HEK293 (cell line): ENCODE measurements around the gene APOLD1.
A peak's percentile ranks its signal among the peaks of the same experiment; 100 is the strongest.
"Not testable (repeated sequence)": the region's sequence is repeated elsewhere in the genome, so short reads cannot be mapped to it uniquely, and the experiment has no call there.

ENCODE experiments used
- CTCF ChIA-PET: fragments of 350-600 bp; formaldehyde crosslinking; extraction: SDS; loops from one replicate; lab custom pipeline; 2021; ENCODE audit warnings: antibody characterized with exemption; lab: Yijun Ruan, JAX
- POLR2A ChIA-PET: fragments of 300-600 bp; formaldehyde crosslinking; extraction: SDS; loops from one replicate; lab custom pipeline; 2020; ENCODE audit warnings: antibody characterized with exemption, inconsistent platforms; lab: Yijun Ruan, JAX
- H3K27ac ChIP-seq: fragments of 200-500 bp; sonication (Bioruptor generic); 2 replicates; pipeline ENCODE4 v1.5.1; 2014; ENCODE audit warnings: low read depth, low read length, control low read depth, inconsistent platforms; ENCODE audit errors: extremely low read depth
- H3K36me3 ChIP-seq, 2 experiments: fragments of 200-500 bp in 1 of 2; sonication (Bioruptor generic) in 1 of 2; 1 replicate in 1 of 2; 2 replicates in 1 of 2; pipeline ENCODE4 v1.5.1; 2014 to 2017; ENCODE audit warnings: inconsistent platforms in 2 of 2, low read length in 2 of 2; ENCODE audit not compliant: control insufficient read depth in 2 of 2, insufficient read depth in 1 of 2
- H3K4me1 ChIP-seq: fragments of 200-500 bp; sonication (Bioruptor generic); 2 replicates; pipeline ENCODE4 v1.5.1; 2014; ENCODE audit warnings: mild to moderate bottlenecking, low read length, inconsistent platforms; ENCODE audit not compliant: control insufficient read depth, insufficient read depth
- H3K4me3 ChIP-seq: 2 replicates; pipeline ENCODE4 v1.5.1; 2011; ENCODE audit warnings: low read depth, mild to moderate bottlenecking, control low read depth, low read length, moderate library complexity
- H3K9me3 ChIP-seq: fragments of 200-500 bp; sonication (Bioruptor generic); 2 replicates; pipeline ENCODE4 v1.5.1; 2014; ENCODE audit warnings: low read depth, low read length, inconsistent platforms; ENCODE audit not compliant: control insufficient read depth, insufficient read depth
- EGR2 ChIP-seq: fragments of 450-650 bp; formaldehyde crosslinking; IDR thresholded peaks from 2 replicates; pipeline ENCODE4 v1.5.1; 2016; ENCODE audit warnings: low read depth, missing biosample characterization, missing genetic modification characterization
- RBAK ChIP-seq: fragments of 450-650 bp; formaldehyde crosslinking; IDR thresholded peaks from 2 replicates; pipeline ENCODE4 v1.5.1; 2016; ENCODE audit warnings: missing biosample characterization, missing genetic modification characterization
- SCRT1 ChIP-seq: fragments of 450-650 bp; formaldehyde crosslinking; IDR thresholded peaks from 2 replicates; pipeline ENCODE4 v1.5.1; 2016; ENCODE audit warnings: missing biosample characterization, missing genetic modification characterization, borderline replicate concordance
- SETDB1 ChIP-seq: IDR thresholded peaks from one replicate; pipeline ENCODE4 v1.6.1; 2017; ENCODE audit warnings: mild to moderate bottlenecking, low read length, moderate library complexity, mixed read lengths; ENCODE audit not compliant: insufficient read length
- SP3 ChIP-seq: fragments of 450-650 bp; formaldehyde crosslinking; IDR thresholded peaks from 2 replicates; pipeline ENCODE4 v1.5.1; 2016; ENCODE audit warnings: missing biosample characterization, missing genetic modification characterization
- YY2 ChIP-seq: fragments of 450-650 bp; formaldehyde crosslinking; IDR thresholded peaks from 2 replicates; pipeline ENCODE4 v1.5.1; 2016; ENCODE audit warnings: missing biosample characterization, missing genetic modification characterization
- ZBTB17 ChIP-seq: fragments of 450-650 bp; formaldehyde crosslinking; IDR thresholded peaks from 2 replicates; pipeline ENCODE4 v1.5.1; 2016; ENCODE audit warnings: missing biosample characterization, missing genetic modification characterization
- ZNF292 ChIP-seq: fragments of 450-650 bp; formaldehyde crosslinking; IDR thresholded peaks from 2 replicates; pipeline ENCODE4 v1.5.1; 2016; ENCODE audit warnings: low read depth, missing biosample characterization, missing genetic modification characterization, borderline replicate concordance
- ZNF324 ChIP-seq: fragments of 450-650 bp; formaldehyde crosslinking; IDR thresholded peaks from 2 replicates; pipeline ENCODE4 v1.5.1; 2016; ENCODE audit warnings: missing biosample characterization, missing genetic modification characterization
- ZNF529 ChIP-seq: fragments of 450-650 bp; formaldehyde crosslinking; IDR thresholded peaks from 2 replicates; pipeline ENCODE4 v1.5.1; 2017; ENCODE audit warnings: missing genetic modification characterization, missing biosample characterization; ENCODE audit not compliant: insufficient replicate concordance
- ZNF558 ChIP-seq: fragments of 450-650 bp; formaldehyde crosslinking; IDR thresholded peaks from 2 replicates; pipeline ENCODE4 v1.5.1; 2016; ENCODE audit warnings: missing biosample characterization, missing genetic modification characterization
- ZNF610 ChIP-seq: fragments of 450-650 bp; formaldehyde crosslinking; IDR thresholded peaks from 2 replicates; pipeline ENCODE4 v1.5.1; 2016; ENCODE audit warnings: missing biosample characterization, missing genetic modification characterization, borderline replicate concordance
- ZNF664 ChIP-seq: fragments of 450-650 bp; formaldehyde crosslinking; IDR thresholded peaks from 2 replicates; pipeline ENCODE4 v1.5.1; 2016; ENCODE audit warnings: missing biosample characterization, missing genetic modification characterization
- TF ChIP-seq, protein P1 (sequence below): fragments of 450-650 bp; formaldehyde crosslinking; conservative IDR thresholded peaks from 2 replicates; pipeline ENCODE4 v1.5.1; 2016; ENCODE audit warnings: low read depth, missing biosample characterization, missing genetic modification characterization
- TF ChIP-seq, protein P2 (sequence below): fragments of 450-650 bp; IDR thresholded peaks from 2 replicates; pipeline ENCODE4 v1.5.1; 2018; ENCODE audit warnings: missing biosample characterization, missing genetic modification characterization
- TF ChIP-seq, protein P3 (sequence below): fragments of 450-650 bp; formaldehyde crosslinking; IDR thresholded peaks from 2 replicates; pipeline ENCODE4 v1.5.1; 2016; ENCODE audit warnings: missing biosample characterization, missing genetic modification characterization, borderline replicate concordance

APOLD1 gene

GRCh38 chr12:12804432-12804886, 19.0 kb downstream of the APOLD1 start (continued):
- no peak for TF ChIP-seq ZNF558 (tag by site-specific recombination)
- no peak for TF ChIP-seq ZNF529 (tag by site-specific recombination)
- no peak for TF ChIP-seq SETDB1
- no peak for TF ChIP-seq ZNF664 (tag by site-specific recombination)
- TF ChIP-seq EGR2 (tag by site-specific recombination) = no peak
- no peak for TF ChIP-seq ZNF324
- no peak for TF ChIP-seq ZNF610 (tag by site-specific recombination)
- TF ChIP-seq, protein P1, sequence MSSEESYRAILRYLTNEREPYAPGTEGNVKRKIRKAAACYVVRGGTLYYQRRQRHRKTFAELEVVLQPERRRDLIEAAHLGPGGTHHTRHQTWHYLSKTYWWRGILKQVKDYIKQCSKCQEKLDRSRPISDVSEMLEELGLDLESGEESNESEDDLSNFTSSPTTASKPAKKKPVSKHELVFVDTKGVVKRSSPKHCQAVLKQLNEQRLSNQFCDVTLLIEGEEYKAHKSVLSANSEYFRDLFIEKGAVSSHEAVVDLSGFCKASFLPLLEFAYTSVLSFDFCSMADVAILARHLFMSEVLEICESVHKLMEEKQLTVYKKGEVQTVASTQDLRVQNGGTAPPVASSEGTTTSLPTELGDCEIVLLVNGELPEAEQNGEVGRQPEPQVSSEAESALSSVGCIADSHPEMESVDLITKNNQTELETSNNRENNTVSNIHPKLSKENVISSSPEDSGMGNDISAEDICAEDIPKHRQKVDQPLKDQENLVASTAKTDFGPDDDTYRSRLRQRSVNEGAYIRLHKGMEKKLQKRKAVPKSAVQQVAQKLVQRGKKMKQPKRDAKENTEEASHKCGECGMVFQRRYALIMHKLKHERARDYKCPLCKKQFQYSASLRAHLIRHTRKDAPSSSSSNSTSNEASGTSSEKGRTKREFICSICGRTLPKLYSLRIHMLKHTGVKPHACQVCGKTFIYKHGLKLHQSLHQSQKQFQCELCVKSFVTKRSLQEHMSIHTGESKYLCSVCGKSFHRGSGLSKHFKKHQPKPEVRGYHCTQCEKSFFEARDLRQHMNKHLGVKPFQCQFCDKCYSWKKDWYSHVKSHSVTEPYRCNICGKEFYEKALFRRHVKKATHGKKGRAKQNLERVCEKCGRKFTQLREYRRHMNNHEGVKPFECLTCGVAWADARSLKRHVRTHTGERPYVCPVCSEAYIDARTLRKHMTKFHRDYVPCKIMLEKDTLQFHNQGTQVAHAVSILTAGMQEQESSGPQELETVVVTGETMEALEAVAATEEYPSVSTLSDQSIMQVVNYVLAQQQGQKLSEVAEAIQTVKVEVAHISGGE (tag by site-specific recombination) = no peak
- TF ChIP-seq SCRT1 = no peak

DNA sequence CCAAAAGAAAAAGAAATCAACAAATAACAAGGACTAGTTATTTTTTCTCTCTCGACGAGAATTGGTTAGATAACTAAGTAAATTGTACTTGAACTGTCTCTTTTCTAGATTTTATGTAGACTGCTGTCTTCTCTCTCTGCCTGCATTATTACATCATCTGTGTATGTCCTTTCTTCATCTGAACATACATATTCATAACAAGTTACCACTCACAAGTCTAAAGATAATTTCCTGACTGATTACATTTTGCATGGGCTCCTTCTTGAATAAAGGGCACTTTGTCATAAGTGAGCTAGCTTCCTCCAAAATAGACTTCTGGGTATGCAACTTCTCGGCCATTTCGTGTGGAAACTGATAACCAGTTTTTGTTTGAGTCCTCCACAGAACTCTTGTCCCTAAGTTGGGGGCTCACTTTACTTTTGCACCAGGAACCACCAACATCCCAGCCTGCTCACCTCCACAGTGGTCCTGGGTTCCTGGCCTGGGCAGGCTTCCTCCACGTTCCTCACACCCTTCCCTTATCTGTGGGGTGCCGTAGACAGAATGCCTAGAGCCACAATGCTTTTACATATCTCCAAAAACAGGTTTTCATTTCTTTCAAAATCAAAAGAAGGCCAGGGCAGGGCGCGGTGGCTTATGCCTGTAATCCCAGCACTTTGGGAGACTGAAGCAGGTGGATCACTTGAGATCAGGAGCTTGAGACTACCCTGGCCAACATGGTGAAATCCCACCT, 21.5 kb downstream of the APOLD1 start:
- H3K27ac ChIP-seq = no peak overlapping the region
- no peak for TF ChIP-seq YY2 (tag by site-specific recombination)
- TF ChIP-seq, protein P2, sequence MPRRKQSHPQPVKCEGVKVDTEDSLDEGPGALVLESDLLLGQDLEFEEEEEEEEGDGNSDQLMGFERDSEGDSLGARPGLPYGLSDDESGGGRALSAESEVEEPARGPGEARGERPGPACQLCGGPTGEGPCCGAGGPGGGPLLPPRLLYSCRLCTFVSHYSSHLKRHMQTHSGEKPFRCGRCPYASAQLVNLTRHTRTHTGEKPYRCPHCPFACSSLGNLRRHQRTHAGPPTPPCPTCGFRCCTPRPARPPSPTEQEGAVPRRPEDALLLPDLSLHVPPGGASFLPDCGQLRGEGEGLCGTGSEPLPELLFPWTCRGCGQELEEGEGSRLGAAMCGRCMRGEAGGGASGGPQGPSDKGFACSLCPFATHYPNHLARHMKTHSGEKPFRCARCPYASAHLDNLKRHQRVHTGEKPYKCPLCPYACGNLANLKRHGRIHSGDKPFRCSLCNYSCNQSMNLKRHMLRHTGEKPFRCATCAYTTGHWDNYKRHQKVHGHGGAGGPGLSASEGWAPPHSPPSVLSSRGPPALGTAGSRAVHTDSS (tag by site-specific recombination) = no peak
- H3K4me1 ChIP-seq = peaks cover 12% of the 10 kb centered on the region
- H3K9me3 ChIP-seq = no peaks in the 10 kb centered on the region
- no peaks in the 10 kb centered on the region for H3K36me3 ChIP-seq
- no peak overlapping the region for H3K4me3 ChIP-seq
- ChIA-PET CTCF (interaction anchor here (2.9 kb wide), 1 partner anchor 19 kb away, joined by 20 read pairs; no protein-coding TSS in a partner anchor), POLR2A (interaction anchor here (0.7 kb wide), 1 partner anchor 32 kb away, joined by 4 read pairs; no protein-coding TSS in a partner anchor)

DNA sequence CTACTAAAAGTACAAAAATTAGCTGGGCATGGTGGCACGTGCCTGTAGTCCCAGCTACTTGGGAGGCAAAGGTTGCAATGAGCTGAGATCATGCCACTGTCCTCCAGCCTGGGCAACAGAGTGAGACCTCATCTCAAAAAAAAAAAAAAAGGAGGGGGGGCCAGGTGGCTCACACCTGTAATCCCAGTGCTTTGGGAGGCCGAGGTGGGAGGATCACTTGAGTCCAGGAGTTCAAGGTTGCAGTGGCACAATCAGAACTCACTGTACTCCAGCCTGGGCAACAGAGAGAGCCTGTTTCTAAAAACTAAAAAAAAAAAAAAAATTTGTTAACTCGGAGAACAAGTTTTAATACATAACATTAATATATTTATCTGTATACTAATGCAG, 22.1 kb downstream of the APOLD1 start:
- POLR2A ChIA-PET = interaction anchor here (0.7 kb wide), 1 partner anchor 31 kb away, joined by 4 read pairs; no protein-coding TSS in a partner anchor
- CTCF ChIA-PET = interaction anchor here (2.9 kb wide), 1 partner anchor 19 kb away, joined by 20 read pairs; no protein-coding TSS in a partner anchor
- H3K36me3 ChIP-seq, H3K9me3 ChIP-seq, H3K27ac ChIP-seq, H3K4me3 ChIP-seq: not testable (repeated sequence)
- peaks cover 12% of the 10 kb centered on the region for H3K4me1 ChIP-seq

- Histone ChIP-seq H3K4me3 (no peak overlapping the region), H3K9me3 (no peaks in the 10 kb centered on the region), H3K4me1 (peaks cover 10% of the 10 kb centered on the region), H3K27ac (peak overlapping the region; percentile 44; the same call in 1 of the 2 replicates), H3K36me3 (no peaks in the 10 kb centered on the region)
- TF ChIP-seq ZNF292 (tag by site-specific recombination) (no peak), RBAK (no peak), SP3 (tag by site-specific recombination) (no peak), ZBTB17 (tag by site-specific recombination) (0 out of 2 replicates have a peak, but pooled peaks have one; percentile 37)
- TF ChIP-seq, protein P3, sequence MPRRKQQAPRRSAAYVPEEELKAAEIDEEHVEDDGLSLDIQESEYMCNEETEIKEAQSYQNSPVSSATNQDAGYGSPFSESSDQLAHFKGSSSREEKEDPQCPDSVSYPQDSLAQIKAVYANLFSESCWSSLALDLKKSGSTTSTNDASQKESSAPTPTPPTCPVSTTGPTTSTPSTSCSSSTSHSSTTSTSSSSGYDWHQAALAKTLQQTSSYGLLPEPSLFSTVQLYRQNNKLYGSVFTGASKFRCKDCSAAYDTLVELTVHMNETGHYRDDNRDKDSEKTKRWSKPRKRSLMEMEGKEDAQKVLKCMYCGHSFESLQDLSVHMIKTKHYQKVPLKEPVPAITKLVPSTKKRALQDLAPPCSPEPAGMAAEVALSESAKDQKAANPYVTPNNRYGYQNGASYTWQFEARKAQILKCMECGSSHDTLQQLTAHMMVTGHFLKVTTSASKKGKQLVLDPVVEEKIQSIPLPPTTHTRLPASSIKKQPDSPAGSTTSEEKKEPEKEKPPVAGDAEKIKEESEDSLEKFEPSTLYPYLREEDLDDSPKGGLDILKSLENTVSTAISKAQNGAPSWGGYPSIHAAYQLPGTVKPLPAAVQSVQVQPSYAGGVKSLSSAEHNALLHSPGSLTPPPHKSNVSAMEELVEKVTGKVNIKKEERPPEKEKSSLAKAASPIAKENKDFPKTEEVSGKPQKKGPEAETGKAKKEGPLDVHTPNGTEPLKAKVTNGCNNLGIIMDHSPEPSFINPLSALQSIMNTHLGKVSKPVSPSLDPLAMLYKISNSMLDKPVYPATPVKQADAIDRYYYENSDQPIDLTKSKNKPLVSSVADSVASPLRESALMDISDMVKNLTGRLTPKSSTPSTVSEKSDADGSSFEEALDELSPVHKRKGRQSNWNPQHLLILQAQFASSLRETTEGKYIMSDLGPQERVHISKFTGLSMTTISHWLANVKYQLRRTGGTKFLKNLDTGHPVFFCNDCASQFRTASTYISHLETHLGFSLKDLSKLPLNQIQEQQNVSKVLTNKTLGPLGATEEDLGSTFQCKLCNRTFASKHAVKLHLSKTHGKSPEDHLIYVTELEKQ (tag by site-specific recombination) = no peak
- ChIA-PET CTCF (interaction anchor here (0.9 to 1.0 kb wide), 2 partner anchors 16 to 18 kb away, joined by 3 read pairs; no protein-coding TSS in a partner anchor), POLR2A (no interaction called here)
Measured at GRCh38 chr12:12807970-12808702, 22.7 kb downstream of the APOLD1 start.
